Neutrophil (primary cell): ENCODE measurements around the gene CIBAR2.

Source experiments
- H3K27ac ChIP-seq: fragments of 200-600 bp; sonication (generic); 2 replicates; pipeline ENCODE4 v1.5.1; 2016; ENCODE audit warnings: mild to moderate bottlenecking, moderate library complexity
- H3K27me3 ChIP-seq: fragments of 200-600 bp; sonication (generic); 2 replicates; pipeline ENCODE4 v1.6.0; 2016; ENCODE audit warnings: mild to moderate bottlenecking
- H3K36me3 ChIP-seq: fragments of 200-600 bp; sonication (generic); 2 replicates; pipeline ENCODE4 v1.5.1; 2017
- H3K4me1 ChIP-seq, 2 experiments: fragments of 200-600 bp in 1 of 2; sonication (generic) in 1 of 2; 1 replicate in 1 of 2; 2 replicates in 1 of 2; pipeline versions ENCODE4 v1.5.1 to v1.6.1; 2013 to 2016; ENCODE audit warnings: low read depth in 1 of 2, low read length in 1 of 2, mild to moderate bottlenecking in 1 of 2, moderate library complexity in 1 of 2; ENCODE audit not compliant: control insufficient read depth in 1 of 2, insufficient read depth in 1 of 2
- H3K4me3 ChIP-seq, 2 experiments: fragments of 200-600 bp in 1 of 2; sonication (generic) in 1 of 2; 1 replicate in 1 of 2; 2 replicates in 1 of 2; pipeline ENCODE4 v1.5.1; 2013 to 2016; ENCODE audit warnings: low read depth in 1 of 2, low read length in 1 of 2, mild to moderate bottlenecking in 1 of 2, moderate library complexity in 1 of 2
- H3K9me3 ChIP-seq: fragments of 200-600 bp; sonication (generic); 2 replicates; pipeline ENCODE4 v1.5.1; 2016
- TF ChIP-seq, protein P1 (sequence below): fragments of 200-600 bp; sonication (generic); IDR thresholded peaks from 2 replicates; pipeline ENCODE4 v1.5.1; 2016; ENCODE audit warnings: antibody characterized with exemption

Gene CIBAR2

DNA sequence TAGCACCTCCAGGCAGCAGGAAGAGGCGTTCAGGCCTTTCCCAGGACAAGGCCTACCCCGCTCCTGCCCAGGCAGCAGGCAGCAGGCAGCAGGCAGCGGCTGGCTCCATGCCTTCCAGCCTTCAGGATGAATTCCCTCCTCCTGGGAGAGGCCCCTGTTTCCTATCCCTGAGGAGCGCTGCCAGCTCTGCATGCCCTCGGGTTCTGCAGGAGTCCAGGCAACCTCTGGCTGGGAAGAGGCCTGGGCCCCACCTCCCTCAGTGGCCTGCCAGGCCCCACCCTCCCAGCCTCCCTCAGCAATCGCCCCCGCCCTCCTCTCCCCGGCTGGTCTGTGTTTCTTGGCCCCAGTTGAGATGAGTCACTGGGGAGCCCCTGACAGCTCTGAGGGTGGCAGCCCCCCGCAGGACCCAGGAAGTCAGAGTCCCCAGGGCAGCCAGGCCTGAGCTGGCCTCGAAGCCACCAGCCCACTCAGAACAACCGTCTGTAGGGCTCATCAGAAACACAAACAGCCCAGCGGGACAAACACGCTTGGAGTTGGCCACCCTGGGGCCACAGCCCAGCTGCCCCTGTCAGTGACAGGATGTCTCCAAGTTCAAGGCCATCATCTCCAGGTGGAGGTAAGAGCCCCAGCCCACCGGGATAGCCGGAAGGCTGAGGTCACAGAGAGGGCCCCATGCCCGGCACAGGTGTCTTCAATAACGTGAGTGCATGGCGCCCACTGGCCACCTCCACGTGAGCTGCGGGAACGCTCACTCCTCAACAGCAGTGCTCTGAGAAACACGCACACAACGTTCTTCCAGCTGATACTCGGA, 39.5 kb upstream of the CIBAR2 start:
- H3K9me3 ChIP-seq = no peaks in the 10 kb centered on the region
- no peak overlapping the region for H3K4me3 ChIP-seq
- H3K27ac ChIP-seq = no peak overlapping the region
- H3K36me3 ChIP-seq = no peaks in the 10 kb centered on the region
- no peaks in the 10 kb centered on the region for H3K4me1 ChIP-seq
- peaks cover 5% of the 10 kb centered on the region for H3K27me3 ChIP-seq
- TF ChIP-seq, protein P1, sequence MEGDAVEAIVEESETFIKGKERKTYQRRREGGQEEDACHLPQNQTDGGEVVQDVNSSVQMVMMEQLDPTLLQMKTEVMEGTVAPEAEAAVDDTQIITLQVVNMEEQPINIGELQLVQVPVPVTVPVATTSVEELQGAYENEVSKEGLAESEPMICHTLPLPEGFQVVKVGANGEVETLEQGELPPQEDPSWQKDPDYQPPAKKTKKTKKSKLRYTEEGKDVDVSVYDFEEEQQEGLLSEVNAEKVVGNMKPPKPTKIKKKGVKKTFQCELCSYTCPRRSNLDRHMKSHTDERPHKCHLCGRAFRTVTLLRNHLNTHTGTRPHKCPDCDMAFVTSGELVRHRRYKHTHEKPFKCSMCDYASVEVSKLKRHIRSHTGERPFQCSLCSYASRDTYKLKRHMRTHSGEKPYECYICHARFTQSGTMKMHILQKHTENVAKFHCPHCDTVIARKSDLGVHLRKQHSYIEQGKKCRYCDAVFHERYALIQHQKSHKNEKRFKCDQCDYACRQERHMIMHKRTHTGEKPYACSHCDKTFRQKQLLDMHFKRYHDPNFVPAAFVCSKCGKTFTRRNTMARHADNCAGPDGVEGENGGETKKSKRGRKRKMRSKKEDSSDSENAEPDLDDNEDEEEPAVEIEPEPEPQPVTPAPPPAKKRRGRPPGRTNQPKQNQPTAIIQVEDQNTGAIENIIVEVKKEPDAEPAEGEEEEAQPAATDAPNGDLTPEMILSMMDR = no peak

DNA sequence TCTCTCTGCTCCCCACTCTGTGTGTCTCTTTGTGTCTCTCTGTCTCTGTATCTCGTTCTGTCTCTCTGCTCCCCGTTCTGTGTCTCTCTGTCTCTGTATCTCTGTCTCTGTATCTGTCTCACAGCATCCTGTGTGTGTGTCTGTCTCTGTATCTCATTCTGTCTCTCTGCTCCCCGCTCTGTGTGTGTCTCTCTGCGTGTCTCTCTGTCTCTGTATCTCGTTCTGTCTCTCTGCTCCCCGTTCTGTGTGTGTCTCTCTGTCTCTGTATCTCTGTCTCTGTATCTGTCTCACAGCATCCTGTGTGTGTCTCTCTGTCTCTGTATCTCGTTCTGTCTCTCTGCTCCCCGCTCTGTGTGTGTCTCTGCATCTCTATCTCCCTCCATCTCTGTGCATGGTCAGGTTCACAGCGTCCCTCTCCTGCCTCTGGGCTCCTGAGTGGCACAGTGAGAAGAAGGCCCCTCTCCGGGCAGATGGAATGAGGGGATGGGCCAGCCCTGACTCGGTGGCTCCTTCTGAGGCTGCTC, 38.9 kb upstream of the CIBAR2 start:
- Histone ChIP-seq H3K4me1 (no peaks in the 10 kb centered on the region), H3K27me3 (peaks cover 5% of the 10 kb centered on the region), H3K4me3 (no peak overlapping the region), H3K36me3 (no peaks in the 10 kb centered on the region), H3K9me3 (no peaks in the 10 kb centered on the region), H3K27ac (no peak overlapping the region)
- TF ChIP-seq, protein P1 = no peak

DNA sequence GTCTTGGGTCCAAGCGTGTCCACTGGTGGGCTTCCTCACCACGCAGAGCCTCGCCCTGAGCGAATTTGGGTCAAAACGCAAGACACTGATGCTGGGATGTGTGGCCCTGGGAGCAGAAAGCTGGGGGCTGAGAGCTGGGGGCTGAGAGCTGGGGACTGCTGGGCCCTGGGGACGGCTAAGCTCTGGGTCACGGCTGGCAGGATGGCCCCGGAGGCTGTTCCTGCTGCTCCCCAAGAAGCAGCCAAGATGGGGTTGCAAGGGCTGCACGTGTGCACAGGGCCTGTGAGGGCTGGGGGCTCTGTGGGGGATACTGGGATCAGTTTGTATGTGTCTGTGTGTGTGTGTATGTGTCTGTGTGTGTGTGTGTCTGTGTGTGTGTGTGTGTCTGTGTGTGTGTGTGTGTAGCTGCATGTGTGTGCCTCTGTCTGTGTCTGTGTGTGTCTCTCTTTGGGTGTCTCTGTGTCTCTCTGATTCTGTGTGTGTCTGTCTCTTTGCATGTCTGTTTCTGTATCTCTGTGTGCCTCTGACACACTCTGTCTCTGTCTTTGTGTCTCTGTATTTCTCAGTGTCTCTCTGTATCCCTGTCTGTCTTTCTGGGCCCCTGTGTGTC, 38.2 kb upstream of the CIBAR2 start:
- peaks cover 5% of the 10 kb centered on the region for H3K27me3 ChIP-seq
- no peak overlapping the region for H3K4me3 ChIP-seq
- H3K36me3 ChIP-seq = no peaks in the 10 kb centered on the region
- no peaks in the 10 kb centered on the region for H3K9me3 ChIP-seq
- no peak overlapping the region for H3K27ac ChIP-seq
- TF ChIP-seq, protein P1 = no peak
- H3K4me1 ChIP-seq = no peaks in the 10 kb centered on the region

DNA sequence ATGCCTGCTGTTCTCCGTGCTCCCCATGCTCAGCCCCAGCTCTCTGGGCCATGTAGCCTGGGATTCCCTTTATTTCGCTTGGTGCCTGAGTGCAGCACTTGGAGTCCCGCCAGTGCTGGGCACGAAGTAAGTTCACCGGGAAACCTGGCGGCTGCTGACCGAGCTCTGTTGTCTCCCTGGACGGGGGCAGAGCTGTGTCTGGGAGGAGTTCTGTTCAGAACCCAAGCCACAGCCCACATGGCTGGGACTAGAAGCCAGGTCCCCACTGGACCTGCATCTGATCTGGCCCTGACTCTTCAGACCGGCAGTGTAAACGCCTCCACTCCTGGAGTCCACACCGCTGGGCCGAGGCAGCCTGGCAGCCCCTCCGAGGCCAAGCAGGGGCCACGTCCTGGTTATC, 37.5 kb upstream of the CIBAR2 start:
- Histone ChIP-seq H3K27me3 (peaks cover 5% of the 10 kb centered on the region), H3K9me3 (no peaks in the 10 kb centered on the region), H3K4me3 (no peak overlapping the region), H3K4me1 (no peaks in the 10 kb centered on the region), H3K27ac (no peak overlapping the region), H3K36me3 (no peaks in the 10 kb centered on the region)
- TF ChIP-seq, protein P1 = no peak

DNA sequence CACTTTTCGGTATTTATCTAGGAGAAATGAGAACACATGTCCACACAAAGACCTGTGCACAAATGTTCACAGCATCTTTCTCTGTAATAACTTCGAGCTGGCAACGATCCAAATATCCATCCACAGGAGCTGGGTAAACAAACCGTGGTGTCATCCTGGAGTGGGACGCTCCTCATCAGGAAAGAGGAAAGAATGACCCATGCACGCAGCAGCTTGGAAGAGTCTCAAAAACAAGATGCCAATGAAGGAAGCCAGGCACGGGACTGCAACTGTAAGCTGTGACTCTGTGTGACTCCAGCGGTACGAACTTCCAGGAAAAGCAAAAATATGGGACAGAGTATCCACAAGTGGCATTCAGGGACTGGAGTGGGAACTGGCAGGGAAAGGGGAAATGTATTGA, 36.7 kb upstream of the CIBAR2 start:
- Histone ChIP-seq H3K36me3 (no peaks in the 10 kb centered on the region), H3K4me1 (no peaks in the 10 kb centered on the region), H3K9me3 (no peaks in the 10 kb centered on the region), H3K4me3 (no peak overlapping the region), H3K27me3 (peaks cover 5% of the 10 kb centered on the region), H3K27ac (no peak overlapping the region)
- TF ChIP-seq, protein P1 = no peak
